SU-DHL-6 (cell line): Measurements from ENCODE around the gene PRADC1.

Experiments
- CTCF ChIP-seq: fragments of 200-600 bp; sonication (generic); IDR thresholded peaks from one replicate; pipeline ENCODE4 v1.5.1; 2017; ENCODE audit warnings: antibody characterized with exemption, mild to moderate bottlenecking, low read length, moderate library complexity; ENCODE audit not compliant: insufficient read depth, poor library complexity, severe bottlenecking
- EZH2phosphoT487 ChIP-seq: fragments of 200-600 bp; sonication (generic), shearing (Covaris generic); conservative IDR thresholded peaks from 2 replicates; pipeline ENCODE4 v1.6.1; 2018; ENCODE audit warnings: mild to moderate bottlenecking, antibody characterized with exemption, low read length, moderate library complexity, mixed read lengths

GRCh38 chr2:73187549-73187948, 45.5 kb downstream of the PRADC1 start:
- no peak for TF ChIP-seq CTCF
- no peak for TF ChIP-seq EZH2phosphoT487
